LHCN-M2 (cell line): ENCODE data around the gene LIG1. TPM values are rescaled to one million over a fixed set of nuclear protein-coding genes. Genes with fewer than 3 reads are reported as not detected.

ENCODE experiments used
- DNase-seq: peaks from one replicate; pipeline ENCODE4 v3.0.0-alpha.2; 2012; ENCODE audit warnings: low read depth
- polyA plus RNA-seq: library from polyadenylated mRNA; unstranded; fragments of >200 nt; gene quantifications from one replicate; pipeline ENCODE4 v1.2.1, GENCODE V29; 2012; ENCODE audit warnings: missing spikeins
- total RNA-seq: library from RNA; depleted of rRNA; stranded (reverse); fragments of >200 nt; gene quantifications from 2 replicates; pipeline ENCODE4 v1.2.3, GENCODE V29; 2014; rRNA removed

LIG1 gene
- 49.8 and 54.9 TPM in 2 replicates for total RNA-seq
- 50.1 TPM for polyA plus RNA-seq

GRCh38 chr19:48169939-48170803, at the start of gene LIG1, which contains the start of gene ZSWIM9:
TSS of gene LIG1 (minus strand) at chr19:48170344. CDS start at chr19:48165566, 4,778 bp downstream.
TSS of gene ZSWIM9 (plus strand) at chr19:48170680. CDS start at chr19:48171803, 1,123 bp downstream.
- peak; percentile 96 for DNase-seq

DNA sequence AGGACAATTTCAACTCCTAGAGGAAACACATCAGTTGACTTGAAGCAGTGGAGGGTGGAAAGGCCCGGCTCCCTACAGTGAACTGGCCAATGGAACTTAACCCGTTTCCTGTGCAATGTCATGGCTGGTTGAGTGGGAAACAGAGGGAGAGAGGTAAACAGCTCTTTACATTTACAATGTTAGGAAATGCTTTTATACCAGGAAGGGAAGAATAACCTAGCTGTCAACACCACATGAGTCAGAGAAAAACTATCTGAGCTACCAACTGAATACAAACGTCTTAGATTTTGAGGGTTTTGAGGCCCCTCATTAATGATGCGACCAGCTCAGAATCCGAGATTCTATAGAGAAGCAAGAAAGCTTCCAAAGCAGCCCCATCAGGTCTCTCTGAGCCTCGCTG, 48.9 kb upstream of the LIG1 start:
- no peak for DNase-seq

- no peak for DNase-seq
Observed at GRCh38 chr19:48216933-48217332, 46.8 kb upstream of the LIG1 start.

- DNase-seq: no peak
Observed at GRCh38 chr19:48213959-48214358, 43.8 kb upstream of the LIG1 start.

- no peak for DNase-seq
Observed at GRCh38 chr19:48210005-48210404, 39.9 kb upstream of the LIG1 start.

DNA sequence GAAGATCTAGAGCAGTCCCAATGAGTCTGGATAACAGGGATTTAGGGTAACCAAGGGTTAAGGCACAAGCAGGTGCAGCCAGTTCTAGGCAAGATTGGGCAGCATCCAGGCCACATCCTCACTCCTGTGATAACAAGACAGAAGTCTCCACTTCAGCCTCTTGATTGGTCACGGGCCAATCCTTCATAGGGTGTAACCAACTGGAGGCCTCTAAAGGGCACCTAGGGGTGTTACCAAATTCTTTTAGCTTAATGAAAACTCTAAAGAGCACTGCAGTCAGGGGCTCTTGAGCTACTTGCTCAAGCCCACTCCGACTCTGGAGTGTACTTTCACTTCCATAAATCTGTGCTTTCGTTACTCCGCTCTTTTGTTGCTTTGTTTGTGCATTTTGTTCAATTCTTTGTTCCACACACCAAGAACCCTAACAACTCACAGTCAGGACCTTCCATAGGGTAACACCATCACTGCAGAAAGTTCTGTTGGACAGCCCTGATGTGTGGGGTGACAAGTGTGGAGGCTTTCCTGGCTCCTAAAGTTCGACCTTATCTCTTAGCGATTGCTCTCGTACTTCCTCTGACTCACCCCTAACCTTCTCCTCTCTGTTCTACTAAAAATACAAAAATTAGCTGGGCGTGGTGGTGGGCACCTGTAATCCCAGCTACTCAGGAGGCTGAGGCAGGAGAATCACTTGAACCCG, 36.4 kb upstream of the LIG1 start:
- DNase-seq: no peak

DNA sequence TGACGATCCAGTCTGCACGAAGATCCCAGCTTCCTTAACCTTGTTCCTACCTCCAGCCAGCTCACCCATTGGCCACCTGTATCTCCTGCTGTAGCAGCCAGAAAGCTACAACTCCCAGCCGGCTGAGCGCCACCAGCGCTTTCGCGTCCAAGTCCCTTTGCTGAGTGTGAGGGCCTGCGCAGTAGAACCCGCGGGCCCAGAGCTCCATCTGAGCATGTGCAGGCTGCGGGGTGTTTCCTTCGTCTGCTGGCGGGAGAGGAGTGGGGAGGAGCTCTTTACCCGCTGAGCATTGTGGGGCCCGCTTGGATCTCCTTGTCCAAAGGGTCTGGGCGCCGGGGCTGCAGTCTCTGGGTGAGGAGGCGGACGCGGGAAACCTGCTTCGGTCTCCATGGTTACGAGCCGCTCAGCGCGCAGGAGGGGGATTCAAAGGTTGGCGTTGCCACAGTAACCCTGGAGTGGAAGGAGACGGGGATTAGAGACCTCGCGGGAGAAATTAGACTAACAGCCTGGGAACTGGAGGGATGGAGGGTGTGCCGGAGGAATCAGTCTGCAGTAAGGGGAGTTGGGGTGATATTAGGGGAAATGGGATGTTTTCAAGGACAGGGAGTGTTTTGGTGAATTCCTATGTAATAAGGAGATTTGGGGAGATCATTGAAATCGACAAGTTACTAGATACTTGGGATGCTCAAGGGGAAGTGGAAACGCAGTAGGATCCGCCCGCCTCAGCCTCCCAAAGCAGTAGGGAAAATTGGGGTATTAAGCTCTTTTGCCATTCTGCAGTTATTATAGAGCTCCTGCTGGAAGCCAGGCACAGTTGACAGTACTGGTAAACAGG, 33.9 kb upstream of the LIG1 start:
- peak; percentile 94 for DNase-seq

GRCh38 chr19:48203222-48203793, 33.2 kb upstream of the LIG1 start:
- peak; percentile 18 for DNase-seq

DNA sequence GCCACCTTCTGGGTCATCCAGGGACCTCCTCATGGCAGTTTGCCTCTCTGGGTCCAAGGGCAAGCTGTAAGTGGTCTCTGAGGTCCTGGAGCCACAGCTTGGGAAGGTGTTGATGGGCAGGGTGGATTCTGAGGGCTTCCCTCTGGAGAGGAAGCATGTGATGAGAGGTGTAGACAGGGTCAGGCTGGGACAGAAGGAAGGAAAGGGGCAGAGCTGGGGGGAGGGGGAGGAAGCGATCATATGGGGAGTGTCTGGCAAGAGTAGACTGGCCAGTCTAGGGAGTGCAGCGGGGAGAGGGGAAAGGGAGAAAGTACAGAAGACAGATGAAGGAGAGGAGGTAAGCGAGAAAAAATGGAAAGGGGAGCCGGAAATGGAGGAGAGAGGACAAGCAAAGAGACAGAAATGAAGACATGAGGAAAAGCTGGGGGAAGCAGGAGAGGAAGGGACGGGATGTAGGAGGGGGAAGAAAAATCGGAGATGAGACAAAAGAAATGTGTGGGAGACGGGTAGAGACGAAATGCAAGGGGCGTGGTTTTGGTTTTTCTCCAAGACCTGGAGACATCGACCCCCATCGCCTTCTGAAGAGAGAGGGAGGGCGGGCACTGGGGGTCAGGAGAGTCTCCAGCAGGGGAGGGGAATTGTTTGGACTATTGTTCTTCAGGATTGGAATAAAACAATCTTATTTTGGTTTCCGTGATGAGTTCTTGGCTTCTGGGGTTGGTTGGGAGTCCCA, 27.0 kb upstream of the LIG1 start:
- DNase-seq: no peak

DNA sequence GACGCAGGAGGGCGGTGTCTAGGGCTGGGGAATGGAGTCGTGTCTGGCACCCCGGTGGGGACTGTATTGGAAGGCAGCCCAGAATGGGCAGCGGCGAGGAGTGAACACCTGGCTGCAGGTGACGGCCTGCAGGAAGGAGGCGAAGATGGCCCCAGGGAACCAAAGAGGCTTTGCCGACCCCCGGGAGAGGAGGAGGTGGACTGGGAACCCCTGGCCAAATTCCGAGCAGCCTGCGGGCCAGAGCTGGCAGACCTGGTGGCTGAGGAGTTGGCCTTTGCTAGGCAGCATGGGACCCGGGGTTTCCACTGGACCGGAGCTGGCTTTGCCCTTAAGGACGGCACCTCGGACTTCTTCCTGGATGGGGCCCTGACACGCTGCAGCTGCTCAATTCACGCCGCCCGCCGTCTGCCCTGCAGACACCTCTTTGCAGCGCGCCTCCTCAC, 26.2 kb upstream of the LIG1 start:
- DNase-seq: no peak

DNA sequence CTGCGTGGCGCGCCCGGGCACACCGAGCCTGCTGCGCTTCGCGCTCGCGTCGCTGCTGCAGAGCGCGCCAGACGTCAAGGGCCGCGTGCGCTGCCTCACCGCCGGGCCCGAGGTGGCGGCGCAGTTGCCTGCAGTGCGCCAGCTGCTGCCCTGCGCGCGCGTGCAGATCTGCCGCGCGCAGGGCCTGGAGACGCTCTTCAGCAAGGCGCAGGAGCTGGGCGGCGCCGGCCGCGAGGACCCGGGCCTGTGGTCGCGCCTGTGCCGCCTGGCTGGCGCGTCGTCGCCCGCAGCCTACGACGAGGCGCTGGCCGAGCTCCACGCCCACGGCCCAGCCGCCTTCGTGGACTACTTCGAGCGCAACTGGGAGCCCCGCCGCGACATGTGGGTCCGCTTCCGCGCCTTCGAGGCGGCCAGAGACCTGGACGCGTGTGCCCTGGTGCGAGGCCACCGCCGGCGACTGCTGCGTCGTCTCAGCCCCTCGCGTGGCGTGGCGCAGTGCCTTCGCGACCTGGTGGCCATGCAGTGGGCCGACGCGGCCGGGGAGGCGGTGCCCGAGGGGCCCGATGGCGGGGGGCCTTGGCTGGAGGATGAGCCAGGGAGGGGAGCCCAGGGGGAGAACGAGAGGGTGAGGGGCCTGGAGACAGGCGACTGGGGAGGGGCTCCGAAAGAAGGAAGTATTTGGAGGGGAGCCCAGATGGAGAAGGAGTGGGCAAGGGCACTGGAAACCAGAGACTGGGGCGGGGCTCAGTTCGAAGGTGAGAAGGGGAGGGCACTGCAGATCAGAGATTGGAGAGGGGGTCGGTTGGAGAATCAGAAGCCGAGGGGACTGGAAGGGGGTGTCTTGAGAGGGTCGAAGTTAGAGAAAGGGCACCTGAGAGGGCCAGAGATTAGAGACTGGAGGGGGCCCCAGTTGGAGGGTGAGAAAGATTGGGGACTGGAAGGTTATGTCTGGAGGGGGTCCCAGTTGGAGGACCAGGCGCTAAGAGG, 25.0 kb upstream of the LIG1 start:
- no peak for DNase-seq

GRCh38 chr19:48194041-48194843, 24.1 kb upstream of the LIG1 start:
- no peak for DNase-seq

- DNase-seq: no peak
Observed at GRCh38 chr19:48192750-48193149, 22.6 kb upstream of the LIG1 start.

- no peak for DNase-seq
Observed at GRCh38 chr19:48190885-48191284, 20.7 kb upstream of the LIG1 start.

DNA sequence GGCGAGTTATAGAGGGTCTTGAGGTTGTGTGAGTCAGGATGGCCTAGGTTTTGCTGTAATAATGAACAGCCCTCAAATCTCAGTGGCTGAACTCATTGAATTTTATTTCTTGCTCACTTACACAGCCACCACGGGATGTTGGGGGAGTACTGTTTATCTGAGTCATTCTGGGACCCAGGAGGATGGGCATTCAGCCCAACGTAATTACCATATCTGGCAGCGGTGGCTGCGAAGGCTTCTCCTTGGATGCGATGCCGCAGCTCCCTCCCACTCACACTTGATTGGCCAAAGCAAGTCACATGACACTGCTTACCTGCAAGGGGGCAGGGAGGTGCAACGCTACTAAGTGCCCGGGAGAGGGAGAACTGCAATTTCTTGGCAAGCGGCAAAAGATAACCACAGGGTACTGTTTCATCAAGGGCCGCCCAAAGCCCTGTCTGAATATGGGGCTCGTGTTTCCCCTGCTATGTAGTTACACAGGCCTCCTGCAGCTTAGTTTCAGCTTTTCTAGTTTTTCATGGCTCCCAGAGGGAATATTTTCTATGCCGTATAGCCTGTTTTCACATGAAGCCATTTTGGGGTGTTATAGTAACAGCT, 20.2 kb upstream of the LIG1 start:
- DNase-seq: peak; percentile 19

DNA sequence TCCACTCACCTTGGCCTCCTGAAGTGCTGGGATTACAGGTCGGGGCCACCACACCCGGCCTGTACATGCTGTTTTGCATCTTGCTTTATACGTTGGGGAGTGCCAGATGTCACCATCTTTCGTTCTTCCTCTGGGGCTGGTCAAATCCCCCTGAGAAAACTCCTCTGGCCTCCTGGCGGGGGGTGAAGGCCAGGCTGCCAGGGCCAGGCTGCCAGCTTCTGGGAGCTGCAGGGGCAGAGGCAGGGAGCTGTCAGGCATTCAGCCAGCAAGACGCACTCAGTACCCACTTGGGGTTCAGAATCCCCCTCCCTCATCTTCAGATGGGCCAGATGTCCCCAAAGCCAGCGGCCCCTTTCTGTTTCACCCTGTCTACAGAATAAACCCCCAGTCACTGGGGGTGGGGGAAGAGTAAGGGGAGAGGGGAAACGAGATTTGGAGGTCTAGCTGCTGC, 16.4 kb upstream of the LIG1 start:
- DNase-seq: no peak

- DNase-seq: no peak
Observed at GRCh38 chr19:48186015-48186414, 15.9 kb upstream of the LIG1 start.

- no peak for DNase-seq
Observed at GRCh38 chr19:48183356-48183755, 13.2 kb upstream of the LIG1 start.
